GM12875 (cell line): ENCODE results near the gene INPPL1.
"Not testable (repeated sequence)": the region's sequence is repeated elsewhere in the genome, so short reads cannot be mapped to it uniquely, and the experiment has no call there.

Experiments used
- H3K4me3 ChIP-seq: one replicate; pipeline ENCODE4 v1.5.1; 2011; ENCODE audit warnings: low read depth, low read length, control low read depth
- CTCF ChIP-seq: IDR thresholded peaks from 2 replicates; pipeline ENCODE4 v1.5.1; 2011; ENCODE audit warnings: low read depth, mild to moderate bottlenecking, control low read depth, inconsistent platforms, low read length, moderate library complexity, borderline replicate concordance; ENCODE audit not compliant: insufficient read depth

Gene INPPL1

GRCh38 chr11:72224564-72225410 lies at the start of gene INPPL1:
Gene INPPL1 (plus strand): TSS chr11:72224767. CDS start chr11:72224985, 218 bp downstream.
- no peak for TF ChIP-seq CTCF
- H3K4me3 ChIP-seq: peak within 1 kb of the TSS; percentile 57

GRCh38 chr11:72177656-72178055 lies 46.9 kb upstream of the INPPL1 start:
- H3K4me3 ChIP-seq: no peak overlapping the region
- TF ChIP-seq CTCF: no peak

GRCh38 chr11:72179049-72179803 lies 45.3 kb upstream of the INPPL1 start:
- H3K4me3 ChIP-seq: no peak overlapping the region
- no peak for TF ChIP-seq CTCF

GRCh38 chr11:72179804-72180396 lies 44.7 kb upstream of the INPPL1 start:
- TF ChIP-seq CTCF: no peak
- no peak overlapping the region for H3K4me3 ChIP-seq

- not testable (repeated sequence) for H3K4me3 ChIP-seq
These were observed 43.5 kb upstream of the INPPL1 start for GRCh38 chr11:72180892-72181552.

GRCh38 chr11:72181553-72181958 lies 43.0 kb upstream of the INPPL1 start:
- TF ChIP-seq CTCF: peak; percentile 26; the same call in 1 of the 2 replicates
- not testable (repeated sequence) for H3K4me3 ChIP-seq

- TF ChIP-seq CTCF: no peak
- no peak overlapping the region for H3K4me3 ChIP-seq
These were observed 36.3 kb upstream of the INPPL1 start for GRCh38 chr11:72188267-72188666.
